Measurements from ENCODE around the gene WDR45B.

WDR45B gene

DNA sequence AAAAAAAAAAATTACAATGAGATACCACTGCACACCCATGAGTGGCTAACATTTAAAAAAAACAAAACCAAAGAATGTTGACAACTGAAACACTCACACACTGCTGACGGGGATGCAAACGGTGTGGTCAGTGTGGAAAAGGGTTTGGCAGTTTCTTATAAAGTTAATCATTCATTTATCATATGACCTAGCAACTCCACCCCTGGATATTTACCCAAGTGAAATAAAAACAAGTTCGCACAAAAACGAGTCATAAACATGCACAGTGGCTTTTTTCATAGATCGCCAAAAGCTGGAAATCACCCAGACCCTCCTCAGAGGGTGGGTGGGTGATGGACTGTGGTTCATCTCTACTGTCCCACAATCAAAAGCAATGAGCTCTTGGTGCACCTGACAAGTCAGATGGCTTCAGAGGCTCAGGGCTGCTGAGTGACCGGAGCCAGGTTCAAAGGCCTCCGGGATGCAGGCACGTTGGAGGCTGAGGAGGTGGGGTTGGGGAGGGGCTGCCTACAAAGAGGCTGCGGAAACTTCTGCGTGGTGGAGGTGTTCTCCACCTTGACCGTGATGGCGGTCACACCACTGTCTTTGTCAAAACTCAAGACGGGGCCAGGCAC, 36.1 kb upstream of the WDR45B start:
- H3K9me3 Mint-ChIP-seq: peaks cover 9% of the 10 kb centered on the region
- H3K36me3 Mint-ChIP-seq (ENCODE audit: low read depth): peaks cover 3% of the 10 kb centered on the region
- H3K4me3 Mint-ChIP-seq: no peak overlapping the region
- H3K4me1 Mint-ChIP-seq (ENCODE audit: low read depth): no peaks in the 10 kb centered on the region
- H3K27ac Mint-ChIP-seq: no peak overlapping the region
- DNase-seq: no peak
- no peaks in the 10 kb centered on the region for H3K27me3 Mint-ChIP-seq

- no peak overlapping the region for H3K27ac Mint-ChIP-seq
- H3K4me1 Mint-ChIP-seq (ENCODE audit: low read depth): no peaks in the 10 kb centered on the region
- DNase-seq: no peak
- peaks cover 3% of the 10 kb centered on the region for H3K36me3 Mint-ChIP-seq (ENCODE audit: low read depth)
- no peaks in the 10 kb centered on the region for H3K27me3 Mint-ChIP-seq
- H3K9me3 Mint-ChIP-seq: peaks cover 9% of the 10 kb centered on the region
- H3K4me3 Mint-ChIP-seq: no peak overlapping the region
These were observed 35.3 kb upstream of the WDR45B start for GRCh38 chr17:82683534-82683933.

DNA sequence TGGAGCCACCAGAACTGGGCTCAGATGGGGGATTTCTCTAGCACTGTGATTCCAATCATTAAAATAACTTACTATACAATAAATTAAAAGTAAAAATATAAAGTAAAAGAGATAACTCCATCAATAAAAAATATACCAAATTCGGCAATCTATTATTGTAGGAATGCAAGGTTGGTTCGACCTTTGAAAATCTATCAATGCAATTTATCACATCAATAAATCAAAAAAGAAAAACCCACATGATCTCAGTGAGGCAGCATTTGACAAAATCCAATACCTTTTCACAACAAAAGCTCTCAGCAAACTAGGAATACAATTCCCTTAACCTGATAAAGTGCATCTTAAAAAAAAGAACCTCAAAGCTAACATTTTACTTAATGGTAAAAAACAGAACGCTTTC, 33.3 kb upstream of the WDR45B start:
- DNase-seq: no peak
- peaks cover 9% of the 10 kb centered on the region for H3K9me3 Mint-ChIP-seq
- H3K4me3 Mint-ChIP-seq: no peak overlapping the region
- no peak overlapping the region for H3K27ac Mint-ChIP-seq
- H3K36me3 Mint-ChIP-seq (ENCODE audit: low read depth): peaks cover 3% of the 10 kb centered on the region
- H3K27me3 Mint-ChIP-seq: no peaks in the 10 kb centered on the region
- H3K4me1 Mint-ChIP-seq (ENCODE audit: low read depth): no peaks in the 10 kb centered on the region

DNA sequence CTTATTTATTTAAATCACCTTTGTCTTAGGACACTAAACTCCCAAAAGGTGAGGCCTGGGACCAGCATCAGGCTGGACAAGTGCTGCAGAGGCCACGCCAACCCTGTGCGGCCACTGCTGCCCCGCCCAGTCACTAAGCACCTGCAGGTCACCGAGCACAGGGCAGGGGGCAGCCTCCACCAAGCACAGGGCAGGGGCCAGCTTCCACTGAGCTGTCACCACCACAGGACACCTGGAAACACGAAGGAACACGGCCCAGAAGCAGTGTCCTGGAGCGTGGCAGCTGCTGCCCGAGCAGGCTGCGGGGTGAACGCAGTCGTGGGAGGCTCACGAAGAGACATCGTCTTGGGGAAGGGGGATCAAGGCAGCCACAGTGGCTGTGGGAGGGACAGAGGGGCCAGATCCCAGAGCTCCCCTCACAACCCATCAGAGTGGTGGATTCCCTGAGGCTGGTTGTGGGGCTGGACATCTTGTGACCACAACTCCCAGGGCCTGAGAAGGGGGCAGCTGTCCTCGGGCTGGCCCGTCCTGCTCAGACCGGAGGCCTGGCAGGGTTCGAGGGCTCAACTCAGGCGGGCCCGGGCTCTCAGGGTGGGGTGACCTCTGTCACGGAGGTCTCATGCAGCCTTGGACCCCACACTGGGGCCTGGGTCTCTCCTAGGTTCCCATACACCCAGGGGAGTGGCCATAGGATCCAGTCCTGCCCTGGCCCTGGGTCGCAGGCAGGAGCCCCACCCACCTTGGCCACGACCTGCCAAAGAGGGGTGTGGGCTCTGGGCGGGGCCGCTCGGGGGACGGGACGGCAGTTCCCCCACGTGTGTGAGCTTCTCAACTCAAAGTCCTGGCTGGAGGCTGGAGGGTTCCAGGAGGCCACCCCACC, 31.6 kb upstream of the WDR45B start:
- H3K36me3 Mint-ChIP-seq (ENCODE audit: low read depth): peaks cover 3% of the 10 kb centered on the region
- H3K27ac Mint-ChIP-seq: no peak overlapping the region
- DNase-seq: no peak
- H3K9me3 Mint-ChIP-seq: peaks cover 9% of the 10 kb centered on the region
- no peaks in the 10 kb centered on the region for H3K27me3 Mint-ChIP-seq
- no peak overlapping the region for H3K4me3 Mint-ChIP-seq
- no peaks in the 10 kb centered on the region for H3K4me1 Mint-ChIP-seq (ENCODE audit: low read depth)

DNA sequence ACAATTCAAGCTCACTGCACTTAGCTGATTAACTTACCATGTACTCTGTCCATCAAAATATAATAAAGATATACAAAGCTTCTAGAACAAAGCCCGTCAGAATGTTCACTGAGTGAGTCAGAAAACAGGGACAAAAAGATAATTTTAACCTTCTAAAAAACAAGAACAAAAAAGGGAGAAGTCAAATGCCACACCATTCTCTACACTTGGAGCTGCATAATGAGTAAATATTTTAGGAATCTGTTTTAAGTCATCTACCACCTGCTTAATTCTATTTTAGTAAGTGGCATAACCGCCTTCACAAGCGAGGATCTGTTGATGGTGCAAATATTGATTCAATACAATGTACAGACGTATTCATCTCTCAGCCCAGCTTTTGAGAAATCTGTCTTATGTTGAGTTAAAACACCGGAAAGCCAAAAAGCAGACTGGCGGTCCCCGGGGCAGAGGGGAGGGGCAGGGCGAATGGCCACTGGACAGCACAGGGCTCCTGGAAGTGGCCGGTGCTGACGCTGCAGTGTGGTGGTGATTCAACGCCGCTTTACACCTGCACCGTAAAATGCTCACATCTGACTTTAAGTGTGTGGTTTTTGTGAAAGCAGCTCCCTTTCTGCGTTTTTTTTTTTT, 30.1 kb upstream of the WDR45B start:
- peaks cover 3% of the 10 kb centered on the region for H3K36me3 Mint-ChIP-seq (ENCODE audit: low read depth)
- no peaks in the 10 kb centered on the region for H3K27me3 Mint-ChIP-seq
- H3K9me3 Mint-ChIP-seq: peaks cover 9% of the 10 kb centered on the region
- DNase-seq: no peak
- H3K27ac Mint-ChIP-seq: no peak overlapping the region
- H3K4me1 Mint-ChIP-seq (ENCODE audit: low read depth): no peaks in the 10 kb centered on the region
- no peak overlapping the region for H3K4me3 Mint-ChIP-seq

GRCh38 chr17:82677353-82677925, 29.2 kb upstream of the WDR45B start:
- no peak overlapping the region for H3K4me3 Mint-ChIP-seq
- peaks cover 3% of the 10 kb centered on the region for H3K36me3 Mint-ChIP-seq (ENCODE audit: low read depth)
- peaks cover 9% of the 10 kb centered on the region for H3K9me3 Mint-ChIP-seq
- DNase-seq: no peak
- no peak overlapping the region for H3K27ac Mint-ChIP-seq
- no peaks in the 10 kb centered on the region for H3K27me3 Mint-ChIP-seq
- no peaks in the 10 kb centered on the region for H3K4me1 Mint-ChIP-seq (ENCODE audit: low read depth)

DNA sequence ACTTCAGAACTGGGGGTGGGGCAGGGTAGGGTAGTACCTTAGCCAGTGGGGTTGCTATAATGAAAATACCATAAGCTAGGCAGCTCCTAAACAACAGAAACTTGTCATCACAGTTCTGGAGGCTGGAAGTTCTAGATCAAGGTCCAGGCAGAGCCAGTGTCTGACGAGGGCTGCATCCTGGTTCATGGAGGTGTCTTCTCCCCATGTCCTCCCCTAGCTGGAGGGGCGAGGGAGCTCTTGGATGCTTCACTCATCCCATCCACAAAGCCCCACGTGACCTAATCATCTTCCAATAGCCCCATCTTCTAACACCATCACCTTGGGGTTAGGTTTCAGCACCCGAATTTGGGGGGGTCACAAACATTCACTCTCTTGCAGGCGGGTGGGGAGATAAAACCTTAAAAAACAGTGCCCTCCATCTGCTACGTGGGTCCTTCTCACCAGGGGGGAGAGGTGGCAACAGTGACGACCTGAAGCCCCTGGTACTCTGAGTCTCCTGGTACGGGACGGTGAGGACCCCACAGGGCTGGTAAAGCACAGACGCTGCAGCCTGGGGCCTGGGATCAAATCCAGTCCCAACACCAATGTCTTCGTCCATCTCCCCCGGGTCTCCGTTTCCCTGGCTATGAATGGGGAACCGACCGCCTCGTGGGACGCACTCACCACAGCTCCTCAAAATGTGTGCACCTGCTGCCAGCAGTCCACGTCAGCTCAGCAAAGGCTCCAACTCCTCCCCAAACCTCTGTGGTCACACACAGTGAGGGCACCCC, 27.4 kb upstream of the WDR45B start:
- DNase-seq: no peak
- H3K27me3 Mint-ChIP-seq: no peaks in the 10 kb centered on the region
- no peaks in the 10 kb centered on the region for H3K36me3 Mint-ChIP-seq (ENCODE audit: low read depth)
- H3K27ac Mint-ChIP-seq: no peak overlapping the region
- H3K4me3 Mint-ChIP-seq: no peak overlapping the region
- H3K9me3 Mint-ChIP-seq: no peaks in the 10 kb centered on the region
- H3K4me1 Mint-ChIP-seq (ENCODE audit: low read depth): no peaks in the 10 kb centered on the region

DNA sequence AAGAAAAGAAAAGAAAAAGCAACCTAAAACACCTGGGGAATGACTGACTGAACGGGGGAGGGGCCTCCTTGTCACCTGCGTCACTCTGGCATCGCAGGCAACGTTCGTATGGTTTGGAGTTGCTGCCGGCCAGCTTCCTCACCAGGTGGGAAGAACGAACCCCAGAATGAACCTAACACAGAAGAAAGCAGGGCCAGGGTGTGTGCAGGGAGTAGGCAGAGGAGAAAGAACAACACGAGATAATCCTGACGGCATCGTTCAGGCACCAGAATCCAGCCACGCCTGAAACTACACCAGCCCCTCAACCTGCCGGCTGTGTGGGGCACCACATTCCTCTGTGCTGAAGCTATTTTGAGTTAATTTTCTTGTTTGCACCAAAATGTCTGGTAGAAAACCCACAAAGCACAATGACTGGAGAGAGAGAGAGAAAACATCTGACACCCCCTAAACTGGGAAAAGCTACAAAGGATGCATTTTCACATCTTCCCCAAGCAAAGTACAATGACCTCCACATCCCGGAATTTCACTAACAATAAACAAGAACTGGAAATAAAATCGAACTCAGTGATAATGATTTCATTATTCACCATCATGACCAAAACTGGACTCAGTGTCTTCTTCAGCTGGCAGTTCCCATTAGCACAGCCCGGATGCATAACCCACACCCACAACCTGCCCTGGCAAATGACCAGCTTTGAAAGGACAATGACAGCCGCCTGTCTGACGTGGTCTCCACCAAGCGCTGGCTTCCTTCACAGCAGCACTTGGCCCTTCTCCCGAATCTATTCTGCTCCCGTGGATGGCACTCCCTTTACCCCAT, 26.6 kb upstream of the WDR45B start:
- no peak for DNase-seq
- H3K27me3 Mint-ChIP-seq: no peaks in the 10 kb centered on the region
- H3K27ac Mint-ChIP-seq: no peak overlapping the region
- no peak overlapping the region for H3K4me3 Mint-ChIP-seq
- no peaks in the 10 kb centered on the region for H3K36me3 Mint-ChIP-seq (ENCODE audit: low read depth)
- no peaks in the 10 kb centered on the region for H3K9me3 Mint-ChIP-seq
- H3K4me1 Mint-ChIP-seq (ENCODE audit: low read depth): no peaks in the 10 kb centered on the region

DNA sequence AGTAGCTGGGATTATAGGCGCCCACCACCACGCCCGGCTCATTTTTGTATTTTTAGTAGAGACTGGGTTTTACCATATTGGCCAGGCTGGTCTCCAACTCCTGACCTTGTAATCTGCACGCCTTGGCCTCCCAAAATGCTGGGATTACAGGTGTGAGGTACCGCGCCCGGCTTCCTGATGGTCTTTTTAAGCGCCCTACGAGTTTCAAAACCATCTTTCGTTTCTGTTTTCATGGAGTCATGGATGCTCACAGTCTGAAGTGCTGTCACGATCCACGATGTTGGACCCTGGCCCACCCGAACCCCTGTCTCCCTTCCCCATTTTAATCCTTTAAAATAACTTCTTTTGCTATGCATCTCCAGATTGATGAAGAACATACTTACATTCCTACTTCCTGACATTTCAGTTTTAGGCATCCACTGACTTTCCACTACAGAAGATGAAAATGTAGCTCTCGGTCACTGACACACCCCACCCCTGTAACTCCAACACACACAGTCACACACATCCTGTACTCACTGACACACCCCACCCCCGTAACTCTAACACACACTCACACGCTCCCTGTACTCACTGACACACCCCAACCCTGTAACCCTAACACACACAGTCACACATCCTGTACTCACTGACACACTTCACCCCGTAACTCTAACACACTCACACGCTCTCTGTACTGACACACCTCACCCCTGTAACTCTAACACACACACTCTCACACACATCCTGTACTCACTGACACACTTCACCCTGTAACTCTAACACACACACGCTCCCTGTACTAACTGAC, 22.6 kb upstream of the WDR45B start:
- Mint-ChIP-seq H3K9me3 (no peaks in the 10 kb centered on the region), H3K4me1 (ENCODE audit: low read depth) (peaks cover 6% of the 10 kb centered on the region)

GRCh38 chr17:82668631-82669099, 20.4 kb upstream of the WDR45B start:
- Mint-ChIP-seq H3K36me3 (ENCODE audit: low read depth) (no peaks in the 10 kb centered on the region), H3K4me1 (ENCODE audit: low read depth) (peaks cover 6% of the 10 kb centered on the region), H3K27me3 (no peaks in the 10 kb centered on the region), H3K4me3 (no peak overlapping the region), H3K9me3 (no peaks in the 10 kb centered on the region), H3K27ac (peak overlapping the region; percentile 40)
- peak; percentile 59 for DNase-seq

More for the DNA sequence above, 22.6 kb upstream of the WDR45B start:
- H3K4me3 Mint-ChIP-seq: no peak overlapping the region
- no peaks in the 10 kb centered on the region for H3K27me3 Mint-ChIP-seq
- H3K36me3 Mint-ChIP-seq (ENCODE audit: low read depth): no peaks in the 10 kb centered on the region
- DNase-seq: no peak
- no peak overlapping the region for H3K27ac Mint-ChIP-seq

- no peak overlapping the region for H3K27ac Mint-ChIP-seq
These were observed 19.9 kb upstream of the WDR45B start for GRCh38 chr17:82668024-82668630.

GRCh38 chr17:82667668-82668000, 19.4 kb upstream of the WDR45B start:
- no peak overlapping the region for H3K27ac Mint-ChIP-seq
- no peaks in the 10 kb centered on the region for H3K9me3 Mint-ChIP-seq
- no peak for DNase-seq
- peaks cover 6% of the 10 kb centered on the region for H3K4me1 Mint-ChIP-seq (ENCODE audit: low read depth)
- H3K27me3 Mint-ChIP-seq: no peaks in the 10 kb centered on the region
- no peak overlapping the region for H3K4me3 Mint-ChIP-seq
- H3K36me3 Mint-ChIP-seq (ENCODE audit: low read depth): no peaks in the 10 kb centered on the region

More at GRCh38 chr17:82668024-82668630, 19.9 kb upstream of the WDR45B start:
- Mint-ChIP-seq H3K36me3 (ENCODE audit: low read depth) (no peaks in the 10 kb centered on the region), H3K27me3 (no peaks in the 10 kb centered on the region), H3K9me3 (no peaks in the 10 kb centered on the region), H3K4me3 (no peak overlapping the region), H3K4me1 (ENCODE audit: low read depth) (peaks cover 6% of the 10 kb centered on the region)
- no peak for DNase-seq

Measured in activated T-cell treated with anti-CD3 and anti-CD28 coated beads, Interleukin-2, amount 50 U/mL, for 24 hours (primary cell).